HCT116 (cell line): ENCODE measurements around the gene KLHL9. TPM values are rescaled to one million over a fixed set of nuclear protein-coding genes. Genes with fewer than 3 reads are reported as not detected.
A peak's percentile ranks its signal among the peaks of the same experiment; 100 is the strongest.

Experiments used
- ATAC-seq: fragments of 200-7000 bp; cut with Tn5 transposase; 2 replicates; pipeline ENCODE4 v1.9.1; 2020; ENCODE audit warnings: mild to moderate bottlenecking, moderate library complexity
- BruUV-seq: library from RNA; stranded (reverse); fragments of 400-500 nt; replicated peaks from 2 replicates; lab custom pipeline; 2021; lab: Mats Ljungman, UMichigan
- CTCF ChIA-PET: fragments of 300-600 bp; sonication (Branson Sonifier 250); formaldehyde crosslinking; loops from one replicate; lab custom pipeline; 2021; ENCODE audit warnings: antibody characterized with exemption; lab: Charles Lee
- POLR2A ChIA-PET: fragments of 300-600, 350-600 bp; sonication (Branson Sonifier 250); formaldehyde crosslinking; loops from one replicate; lab custom pipeline; 2021; ENCODE audit warnings: antibody characterized with exemption; lab: Charles Lee
- RAD21 ChIA-PET, 2 experiments: fragments of 300-600 bp; sonication (Branson Sonifier 250); formaldehyde crosslinking; loops; one replicate each; lab custom pipeline; 2023; ENCODE audit warnings: low total read pairs in 2 of 2; ENCODE audit not compliant: uncharacterized antibody in 2 of 2, unreplicated experiment in 2 of 2, low non-redundant PET in 1 of 2; lab: Charles Lee
- DNase-seq: peaks from one replicate; pipeline ENCODE4 v3.0.0-alpha.2; 2010; ENCODE audit warnings: low read depth, low spot score
- H2AFZ ChIP-seq: fragments of 200-600 bp; shearing (Covaris generic), sonication (generic); 2 replicates; pipeline ENCODE4 v1.6.1; 2017; ENCODE audit warnings: low read depth, mixed run types, mixed read lengths, antibody characterized with exemption, low read length; ENCODE audit not compliant: poor library complexity, severe bottlenecking
- H3K27ac ChIP-seq: 2 replicates; pipeline ENCODE4 v1.5.1; 2012; ENCODE audit warnings: low read depth, low read length
- H3K27me3 ChIP-seq: fragments of 200-600 bp; sonication (generic); 2 replicates; pipeline ENCODE4 v1.6.1; 2016; ENCODE audit warnings: mixed run types, low read length, mixed read lengths; ENCODE audit not compliant: insufficient read depth
- H3K36me3 ChIP-seq, 2 experiments: fragments of 200-500 bp in 1 of 2; fragments of 200-600 bp in 1 of 2; sonication (Bioruptor generic) in 1 of 2; sonication (generic) in 1 of 2; 2 replicates each; pipeline versions ENCODE4 v1.5.1 to v1.6.1; 2014 to 2016; ENCODE audit warnings: low read length in 2 of 2, inconsistent platforms in 1 of 2, mixed read lengths in 1 of 2, mixed run types in 1 of 2; ENCODE audit not compliant: insufficient read depth in 2 of 2, control insufficient read depth in 1 of 2
- H3K4me1 ChIP-seq, 2 experiments: fragments of 200-600 bp in 1 of 2; sonication (generic) in 1 of 2; 2 replicates each; pipeline versions ENCODE4 v1.5.1 to v1.6.1; 2012 to 2017; ENCODE audit warnings: low read length in 2 of 2, inconsistent platforms in 1 of 2, mild to moderate bottlenecking in 1 of 2, mixed read lengths in 1 of 2, mixed run types in 1 of 2, moderate library complexity in 1 of 2; ENCODE audit not compliant: insufficient read depth in 2 of 2, control insufficient read depth in 1 of 2
- H3K4me2 ChIP-seq: fragments of 200-600 bp; sonication (generic); 2 replicates; pipeline ENCODE4 v1.6.1; 2017; ENCODE audit warnings: mixed run types, low read length, mixed read lengths
- H3K4me3 ChIP-seq, 2 experiments: fragments of 200-600 bp in 1 of 2; sonication (generic) in 1 of 2; replicated peaks in 1 of 2; 2 replicates each; pipeline ENCODE4 v1.5.1; 2011 to 2016; ENCODE audit warnings: low read length in 2 of 2, control low read depth in 1 of 2, low read depth in 1 of 2, mild to moderate bottlenecking in 1 of 2, mixed read lengths in 1 of 2, mixed run types in 1 of 2
- H3K79me2 ChIP-seq: fragments of 200-600 bp; sonication (generic); 2 replicates; pipeline ENCODE4 v1.6.1; 2017; ENCODE audit warnings: mild to moderate bottlenecking, mixed run types, low read length, moderate library complexity, mixed read lengths; ENCODE audit not compliant: insufficient read depth
- H3K9ac ChIP-seq: fragments of 200-600 bp; sonication (generic); 2 replicates; pipeline ENCODE4 v1.6.1; 2016; ENCODE audit warnings: low read length, mixed read lengths
- H3K9me2 ChIP-seq: fragments of 200-600 bp; sonication (generic), shearing (Covaris generic); 2 replicates; pipeline ENCODE4 v1.6.1; 2017; ENCODE audit warnings: mixed run types, mild to moderate bottlenecking, moderate library complexity; ENCODE audit not compliant: insufficient read depth
- H3K9me3 ChIP-seq, 2 experiments: fragments of 200-500 bp in 1 of 2; fragments of 200-600 bp in 1 of 2; sonication (Bioruptor generic) in 1 of 2; sonication (generic) in 1 of 2; 2 replicates each; pipeline ENCODE4 v1.6.1; 2014 to 2017; ENCODE audit warnings: low read length in 2 of 2, mixed read lengths in 2 of 2, inconsistent platforms in 1 of 2, low read depth in 1 of 2, mild to moderate bottlenecking in 1 of 2, mixed run types in 1 of 2, moderate library complexity in 1 of 2; ENCODE audit not compliant: control insufficient read depth in 1 of 2, insufficient read depth in 1 of 2
- H4K20me1 ChIP-seq: fragments of 200-600 bp; sonication (generic), shearing (Covaris generic); 2 replicates; pipeline ENCODE4 v1.6.1; 2017; ENCODE audit warnings: mixed run types, mild to moderate bottlenecking, moderate library complexity; ENCODE audit not compliant: insufficient read depth
- CTCF ChIP-seq, 3 experiments: fragments of 200-600 bp in 1 of 3; sonication (generic) in 1 of 3; IDR thresholded peaks in 2 of 3; conservative IDR thresholded peaks in 1 of 3; 2 replicates each; pipeline ENCODE4 v1.5.1; 2012 to 2017; ENCODE audit warnings: low read depth in 2 of 3, low read length in 2 of 3, antibody characterized with exemption in 1 of 3, borderline replicate concordance in 1 of 3, control low read depth in 1 of 3, mild to moderate bottlenecking in 1 of 3, mixed read lengths in 1 of 3, mixed run types in 1 of 3, moderate library complexity in 1 of 3; ENCODE audit not compliant: insufficient read depth in 1 of 3
- FOSL1 ChIP-seq: IDR thresholded peaks from 2 replicates; pipeline ENCODE4 v1.6.1; 2012; ENCODE audit warnings: low read depth
- JUND ChIP-seq: IDR thresholded peaks from 2 replicates; pipeline ENCODE4 v1.6.1; 2012
- POLR2AphosphoS5 ChIP-seq: IDR thresholded peaks from 2 replicates; pipeline ENCODE4 v1.6.1; 2011; ENCODE audit warnings: mild to moderate bottlenecking, low read depth, low read length, moderate library complexity
- RAD21 ChIP-seq: IDR thresholded peaks from 2 replicates; pipeline ENCODE4 v1.6.1; 2012; ENCODE audit warnings: low read depth, mild to moderate bottlenecking
- REST ChIP-seq: IDR thresholded peaks from 2 replicates; pipeline ENCODE4 v1.6.1; 2012; ENCODE audit warnings: low read depth
- SIN3A ChIP-seq: IDR thresholded peaks from 2 replicates; pipeline ENCODE4 v1.6.1; 2012; ENCODE audit warnings: low read depth
- SP1 ChIP-seq: IDR thresholded peaks from 2 replicates; pipeline ENCODE4 v1.6.1; 2012; ENCODE audit warnings: low read depth
- SRF ChIP-seq: IDR thresholded peaks from 2 replicates; pipeline ENCODE4 v1.6.1; 2012; ENCODE audit warnings: low read depth
- TCF7L2 ChIP-seq: IDR thresholded peaks from 2 replicates; pipeline ENCODE4 v1.7.0; 2011; ENCODE audit warnings: borderline replicate concordance, inconsistent platforms; ENCODE audit not compliant: insufficient read depth, insufficient read length; ENCODE audit errors: extremely low read depth
- ZFX ChIP-seq: fragments of 450-650 bp; IDR thresholded peaks from 2 replicates; pipeline ENCODE4 v1.6.1; 2017
- intact Hi-C: fragments of 100-400 bp; cut with micrococcal nuclease; formaldehyde crosslinking; loops from 2 replicates; pipeline ENCODE4 v1.10.0; 2022
- total RNA-seq: library from RNA; stranded (reverse); gene quantifications from one replicate; pipeline ENCODE4 v1.2.1, GENCODE V29; 2021; ENCODE audit not compliant: unreplicated experiment

KLHL9 gene
- total RNA-seq, 1 experiment from 2014 or later, result 16.4 TPM

- no peaks in the 10 kb centered on the region for H3K9me2 ChIP-seq
- H4K20me1 ChIP-seq, result no peaks in the 10 kb centered on the region
- 0 out of 2 replicates have a peak, but pooled peaks cover 3% of the 10 kb centered on the region for H3K27me3 ChIP-seq
- no peak for TF ChIP-seq SRF
- TF ChIP-seq CTCF (IDR thresholded peaks at IDR 0.05 in 2 of 3, conservative IDR thresholded peaks at IDR 0.05 in 1 of 3; ENCODE audit: borderline replicate concordance in 1 of 3, insufficient read depth in 1 of 3, low read depth in 2 of 3, low read length in 2 of 3), result no peak
- TF ChIP-seq SP1, result no peak
- no peak for TF ChIP-seq SIN3A
- no peak for TF ChIP-seq ZFX
- no peak for TF ChIP-seq JUND
- no peak for TF ChIP-seq REST
- TF ChIP-seq TCF7L2, result no peak
- TF ChIP-seq RAD21, result no peak
- no peak for TF ChIP-seq POLR2AphosphoS5
- TF ChIP-seq FOSL1, result no peak
- TF ChIP-seq, all 23 proteins: peak for 0
- ChIA-PET CTCF (interaction anchor here (0.8 to 1.6 kb wide), 3 partner anchors 38 to 176 kb away, joined by 3 to 4 read pairs (median 3); no protein-coding TSS in a partner anchor), POLR2A (no interaction called here), RAD21 (no interaction called here)
- intact Hi-C loops, result no loop called here
- Histone ChIP-seq H3K4me1 (peaks cover 11 to 18% of the 10 kb centered on the region in 2 experiments), H3K27ac (no peak overlapping the region), H3K4me2 (no peak overlapping the region), H3K36me3 (no peaks in the 10 kb centered on the region), H3K9me3 (no peaks in the 10 kb centered on the region), H3K9ac (no peak overlapping the region), H3K79me2 (no peaks in the 10 kb centered on the region), H2AFZ (peak overlapping the region; percentile 13), H3K4me3 (no peak overlapping the region)
- no peak for DNase-seq
- BruUV-seq, result no TSS peak
- no peak for ATAC-seq
Observed at GRCh38 chr9:21289848-21290247, 45.4 kb downstream of the KLHL9 start.
